Measurements from ENCODE around the gene BACE1-AS. TPM values are rescaled to one million over a fixed set of nuclear protein-coding genes. Genes with fewer than 3 reads are reported as not detected.

Gene BACE1-AS
- total RNA-seq, 1 donor from 2014 or later: 10.3 TPM

- TF ChIP-seq CTCF (IDR thresholded peaks at IDR 0.05; ENCODE audit: borderline replicate concordance): no peak
- H3K27ac ChIP-seq (replicated peaks): no peak overlapping the region
- intact Hi-C loops (cut with micrococcal nuclease): no loop called here
- H3K9me3 ChIP-seq (replicated peaks): no peaks in the 10 kb centered on the region
- no peak for DNase-seq
- H3K4me3 ChIP-seq: no peak overlapping the region
- no peaks in the 10 kb centered on the region for H3K4me1 ChIP-seq
- H3K27me3 ChIP-seq (ENCODE audit: low read depth): no peaks in the 10 kb centered on the region
- H3K36me3 ChIP-seq: peaks cover 16% of the 10 kb centered on the region
These were observed 44.3 kb downstream of the BACE1-AS start for GRCh38 chr11:117335399-117335798.

- no peak for DNase-seq
- Histone ChIP-seq H3K36me3 (peaks cover 21% of the 10 kb centered on the region), H3K4me3 (no peak overlapping the region), H3K27ac (replicated peaks) (no peak overlapping the region), H3K4me1 (no peaks in the 10 kb centered on the region), H3K27me3 (ENCODE audit: low read depth) (no peaks in the 10 kb centered on the region), H3K9me3 (replicated peaks) (no peaks in the 10 kb centered on the region)
- intact Hi-C loops (cut with micrococcal nuclease): no loop called here
- no peak for TF ChIP-seq CTCF (IDR thresholded peaks at IDR 0.05; ENCODE audit: borderline replicate concordance)
These were observed 45.9 kb downstream of the BACE1-AS start for GRCh38 chr11:117337076-117337475.

Other genes with a start within 250 kb of the BACE1-AS start
- 36.3 TPM for gene SIK3, start 192.9 kb upstream of the BACE1-AS start, total RNA-seq
- 51.5 TPM for gene PAFAH1B2, start 147.1 kb upstream of the BACE1-AS start, total RNA-seq
- 23.5 TPM for gene SIDT2, start 112.6 kb upstream of the BACE1-AS start, total RNA-seq
- 113 TPM for gene TAGLN, start 92.0 kb upstream of the BACE1-AS start, total RNA-seq
- gene PCSK7, start 59.3 kb upstream of the BACE1-AS start, total RNA-seq: 24.0 TPM
- gene RNF214, start 58.7 kb upstream of the BACE1-AS start, total RNA-seq: 21.1 TPM
- gene BACE1, start 24.9 kb downstream of the BACE1-AS start, total RNA-seq: 13.8 TPM
- 5.9 TPM for gene CEP164, start 36.5 kb downstream of the BACE1-AS start, total RNA-seq

Data from left ventricle myocardium inferior (tissue), 1 donor.